ENCODE data around the gene CCDC197. TPM values are rescaled to one million over a fixed set of nuclear protein-coding genes. Genes with fewer than 3 reads are reported as not detected.
A peak's percentile ranks its signal among the peaks of the same experiment; 100 is the strongest.

CCDC197 gene
- total and polyA plus RNA-seq, 7 experiments from 2014 or later: not detected

GRCh38 chr14:94036313-94037167 lies 39.4 kb downstream of the CCDC197 start:
- Histone ChIP-seq H3K4me1 (ENCODE audit: control insufficient read depth in 2 of 2, insufficient read depth in 2 of 2, low read length in 2 of 2) (no peaks in the 10 kb centered on the region), H3K4me3 (ENCODE audit: low read length) (no peak overlapping the region), H3K36me3 (ENCODE audit: control insufficient read depth in 2 of 3, insufficient read depth in 3 of 3, low read length in 3 of 3) (no peaks in the 10 kb centered on the region), H3K27me3 (ENCODE audit: control insufficient read depth in 2 of 2, insufficient read depth in 2 of 2, low read length in 2 of 2) (no peaks in the 10 kb centered on the region), H3K27ac (ENCODE audit: low read depth, low read length) (no peak overlapping the region), H3K9me3 (ENCODE audit: control insufficient read depth in 2 of 3, low read length in 3 of 3) (no peaks in the 10 kb centered on the region)
- peaks cover 3 to 8% (median 4%) of the 10 kb centered on the region in 7 donors for H3K4me1 Mint-ChIP-seq
- H3K36me3 Mint-ChIP-seq: no peaks in the 10 kb centered on the region
- DNase-seq (peak; percentile 40 to 77 (median 64)), ATAC-seq (peak; percentile 90)
- ChIA-PET POLR2A (interaction anchor here (1.1 kb wide), 1 partner anchor 144 kb away, joined by 3 read pairs; no protein-coding TSS in a partner anchor), CTCF (interaction anchor here (0.6 to 4.4 kb wide), 18 partner anchors 9 to 450 kb away, joined by 3 to 74 read pairs (median 4); partner anchors contain the start of genes DDX24, IFI27L1, IFI27L2 and OTUB2)
- intact Hi-C loops (cut with micrococcal nuclease): loop anchor here (1.0 to 2.0 kb wide), 4 partner anchors 44 to 144 kb away; partner anchors contain the start of genes DDX24 (in 1 of the 2) and IFI27L1 (in 1 of the 2)
- peaks cover 0 to 2% (median 0%) of the 10 kb centered on the region in 11 donors for H3K9me3 Mint-ChIP-seq
- H3K27ac Mint-ChIP-seq: peak overlapping the region in 2 of 9 donors; percentile 8 to 78
- H3K27me3 Mint-ChIP-seq: no peaks in the 10 kb centered on the region
- H3K4me3 Mint-ChIP-seq: no peak overlapping the region

- ATAC-seq: no peak
These were observed 40.9 kb downstream of the CCDC197 start for GRCh38 chr14:94037954-94038353.

GRCh38 chr14:94038510-94038909 lies 41.4 kb downstream of the CCDC197 start:
- H3K4me1 ChIP-seq (ENCODE audit: control insufficient read depth in 2 of 2, insufficient read depth in 2 of 2, low read length in 2 of 2): no peaks in the 10 kb centered on the region
- no peak overlapping the region for H3K4me3 ChIP-seq (ENCODE audit: low read length)
- H3K9me3 ChIP-seq (ENCODE audit: control insufficient read depth in 2 of 3, low read length in 3 of 3): no peaks in the 10 kb centered on the region
- Mint-ChIP-seq H3K9me3 (peaks cover 0 to 2% (median 0%) of the 10 kb centered on the region in 11 donors), H3K4me1 (peaks cover 3 to 8% (median 4%) of the 10 kb centered on the region in 7 donors), H3K27me3 (no peaks in the 10 kb centered on the region), H3K4me3 (no peak overlapping the region), H3K27ac (no peak overlapping the region), H3K36me3 (no peaks in the 10 kb centered on the region)
- H3K27ac ChIP-seq (ENCODE audit: low read depth, low read length): no peak overlapping the region
- DNase-seq: no peak
- ChIA-PET CTCF (interaction anchor here (2.2 kb wide), 1 partner anchor 94 kb away, joined by 8 read pairs; no protein-coding TSS in a partner anchor), POLR2A (no interaction called here)
- no peaks in the 10 kb centered on the region for H3K27me3 ChIP-seq (ENCODE audit: control insufficient read depth in 2 of 2, insufficient read depth in 2 of 2, low read length in 2 of 2)
- intact Hi-C loops (cut with micrococcal nuclease): no loop called here
- H3K36me3 ChIP-seq (ENCODE audit: control insufficient read depth in 2 of 3, insufficient read depth in 3 of 3, low read length in 3 of 3): no peaks in the 10 kb centered on the region
- no peak for ATAC-seq

More at GRCh38 chr14:94037954-94038353, 40.9 kb downstream of the CCDC197 start:
- no peak for DNase-seq
- no peaks in the 10 kb centered on the region for H3K9me3 ChIP-seq (ENCODE audit: control insufficient read depth in 2 of 3, low read length in 3 of 3)
- Mint-ChIP-seq H3K27ac (no peak overlapping the region), H3K4me1 (peaks cover 3 to 8% (median 4%) of the 10 kb centered on the region in 7 donors), H3K36me3 (no peaks in the 10 kb centered on the region), H3K27me3 (no peaks in the 10 kb centered on the region), H3K9me3 (peaks cover 0 to 2% (median 0%) of the 10 kb centered on the region in 11 donors), H3K4me3 (no peak overlapping the region)
- H3K27ac ChIP-seq (ENCODE audit: low read depth, low read length): no peak overlapping the region
- ChIA-PET CTCF (interaction anchor here (0.7 to 3.8 kb wide), 4 partner anchors 93 to 143 kb away, joined by 3 to 48 read pairs (median 7); no protein-coding TSS in a partner anchor), POLR2A (no interaction called here)
- no peaks in the 10 kb centered on the region for H3K27me3 ChIP-seq (ENCODE audit: control insufficient read depth in 2 of 2, insufficient read depth in 2 of 2, low read length in 2 of 2)
- no peaks in the 10 kb centered on the region for H3K4me1 ChIP-seq (ENCODE audit: control insufficient read depth in 2 of 2, insufficient read depth in 2 of 2, low read length in 2 of 2)
- intact Hi-C loops (cut with micrococcal nuclease): loop anchor here in 1 of 2 donors (2.0 kb wide), 1 partner anchor 43 kb away; the partner anchor contains the start of genes DDX24 and IFI27L1
- no peaks in the 10 kb centered on the region for H3K36me3 ChIP-seq (ENCODE audit: control insufficient read depth in 2 of 3, insufficient read depth in 3 of 3, low read length in 3 of 3)
- H3K4me3 ChIP-seq (ENCODE audit: low read length): no peak overlapping the region

- no peak overlapping the region for H3K27ac ChIP-seq (ENCODE audit: low read depth, low read length)
- Mint-ChIP-seq H3K4me3 (no peak overlapping the region), H3K4me1 (peaks cover 3 to 8% (median 4%) of the 10 kb centered on the region in 7 donors), H3K9me3 (peaks cover 0 to 3% (median 0%) of the 10 kb centered on the region in 11 donors), H3K36me3 (no peaks in the 10 kb centered on the region), H3K27me3 (no peaks in the 10 kb centered on the region), H3K27ac (no peak overlapping the region)
- intact Hi-C loops (cut with micrococcal nuclease): no loop called here
- no peaks in the 10 kb centered on the region for H3K9me3 ChIP-seq (ENCODE audit: control insufficient read depth in 2 of 3, low read length in 3 of 3)
- ChIA-PET POLR2A (interaction anchor here (0.7 kb wide), 1 partner anchor 13 kb away, joined by 3 read pairs; the partner anchor contains the start of gene OTUB2), CTCF (interaction anchor here (0.9 to 2.2 kb wide), 2 partner anchors 93 to 102 kb away, joined by 3 to 8 read pairs; no protein-coding TSS in a partner anchor)
- H3K4me1 ChIP-seq (ENCODE audit: control insufficient read depth in 2 of 2, insufficient read depth in 2 of 2, low read length in 2 of 2): no peaks in the 10 kb centered on the region
- ATAC-seq (no peak), DNase-seq (no peak)
- H3K27me3 ChIP-seq (ENCODE audit: control insufficient read depth in 2 of 2, insufficient read depth in 2 of 2, low read length in 2 of 2): no peaks in the 10 kb centered on the region
- no peaks in the 10 kb centered on the region for H3K36me3 ChIP-seq (ENCODE audit: control insufficient read depth in 2 of 3, insufficient read depth in 3 of 3, low read length in 3 of 3)
- H3K4me3 ChIP-seq (ENCODE audit: low read length): no peak overlapping the region
These were observed 42.0 kb downstream of the CCDC197 start for GRCh38 chr14:94038921-94039629.

GRCh38 chr14:94040247-94040646 lies 43.1 kb downstream of the CCDC197 start:
- ATAC-seq (no peak), DNase-seq (no peak)
- Histone ChIP-seq H3K4me3 (ENCODE audit: low read length) (no peak overlapping the region), H3K9me3 (ENCODE audit: control insufficient read depth in 2 of 3, low read length in 3 of 3) (no peaks in the 10 kb centered on the region), H3K27me3 (ENCODE audit: control insufficient read depth in 2 of 2, insufficient read depth in 2 of 2, low read length in 2 of 2) (no peaks in the 10 kb centered on the region), H3K4me1 (ENCODE audit: control insufficient read depth in 2 of 2, insufficient read depth in 2 of 2, low read length in 2 of 2) (no peaks in the 10 kb centered on the region), H3K36me3 (ENCODE audit: control insufficient read depth in 2 of 3, insufficient read depth in 3 of 3, low read length in 3 of 3) (peaks cover 0 to 8% (median 0%) of the 10 kb centered on the region in 3 experiments), H3K27ac (ENCODE audit: low read depth, low read length) (no peak overlapping the region)
- CTCF ChIA-PET: interaction anchor here (0.5 kb wide), 1 partner anchor 192 kb away, joined by 3 read pairs; no protein-coding TSS in a partner anchor
- Mint-ChIP-seq H3K27ac (peak overlapping the region in 2 of 9 donors; percentile 19 to 57), H3K9me3 (peaks cover 0 to 3% (median 0%) of the 10 kb centered on the region in 11 donors), H3K4me1 (peaks cover 3 to 8% (median 4%) of the 10 kb centered on the region in 7 donors), H3K36me3 (peaks cover 0 to 4% (median 0%) of the 10 kb centered on the region in 5 donors), H3K27me3 (no peaks in the 10 kb centered on the region), H3K4me3 (no peak overlapping the region)
- POLR2A ChIA-PET: no interaction called here
- intact Hi-C loops (cut with micrococcal nuclease): no loop called here

GRCh38 chr14:94040796-94041195 lies 43.7 kb downstream of the CCDC197 start:
- DNase-seq (no peak), ATAC-seq (no peak)
- no peak overlapping the region for H3K4me3 ChIP-seq (ENCODE audit: low read length)
- H3K27ac ChIP-seq (ENCODE audit: low read depth, low read length): no peak overlapping the region
- H3K36me3 ChIP-seq (ENCODE audit: control insufficient read depth in 2 of 3, insufficient read depth in 3 of 3, low read length in 3 of 3): peaks cover 0 to 14% (median 0%) of the 10 kb centered on the region in 3 experiments
- Mint-ChIP-seq H3K4me1 (peaks cover 3 to 8% (median 4%) of the 10 kb centered on the region in 7 donors), H3K4me3 (no peak overlapping the region), H3K27ac (peak overlapping the region in 1 of 9 donors; percentile 57), H3K9me3 (peaks cover 0 to 3% (median 0%) of the 10 kb centered on the region in 11 donors), H3K36me3 (peaks cover 0 to 7% (median 0%) of the 10 kb centered on the region in 5 donors), H3K27me3 (no peaks in the 10 kb centered on the region)
- CTCF ChIA-PET: no interaction called here
- H3K9me3 ChIP-seq (ENCODE audit: control insufficient read depth in 2 of 3, low read length in 3 of 3): no peaks in the 10 kb centered on the region
- POLR2A ChIA-PET: no interaction called here
- H3K4me1 ChIP-seq (ENCODE audit: control insufficient read depth in 2 of 2, insufficient read depth in 2 of 2, low read length in 2 of 2): no peaks in the 10 kb centered on the region
- intact Hi-C loops (cut with micrococcal nuclease): no loop called here
- no peaks in the 10 kb centered on the region for H3K27me3 ChIP-seq (ENCODE audit: control insufficient read depth in 2 of 2, insufficient read depth in 2 of 2, low read length in 2 of 2)
